Chondrocyte (in vitro differentiated cells): Measurements from ENCODE around the gene PAIP2B. TPM values are rescaled to one million over a fixed set of nuclear protein-coding genes. Genes with fewer than 3 reads are reported as not detected.
"Not testable (repeated sequence)": the region's sequence is repeated elsewhere in the genome, so short reads cannot be mapped to it uniquely, and the experiment has no call there.

ENCODE experiments used
- DNase-seq: peaks from one replicate; pipeline ENCODE4 v3.0.0; 2021; ENCODE audit warnings: mixed read lengths, low spot score
- H3K27ac Mint-ChIP-seq: one replicate; pipeline ENCODE4 v1.8.0; 2021; ENCODE audit warnings: mild to moderate bottlenecking, moderate library complexity, mixed read lengths; ENCODE audit not compliant: unreplicated experiment
- H3K27me3 Mint-ChIP-seq: 2 replicates; pipeline ENCODE4 v1.8.0; 2021; ENCODE audit warnings: low read depth, mixed read lengths
- H3K36me3 Mint-ChIP-seq: 2 replicates; pipeline ENCODE4 v1.8.0; 2021; ENCODE audit warnings: low read depth, mixed read lengths
- H3K4me1 Mint-ChIP-seq: 2 replicates; pipeline ENCODE4 v1.8.0; 2021; ENCODE audit warnings: low read depth, mild to moderate bottlenecking, mixed read lengths
- H3K4me3 Mint-ChIP-seq: one replicate; pipeline ENCODE4 v1.8.0; 2021; ENCODE audit warnings: mild to moderate bottlenecking, moderate library complexity, mixed read lengths; ENCODE audit not compliant: unreplicated experiment
- H3K9me3 Mint-ChIP-seq: 2 replicates; pipeline ENCODE4 v1.8.0; 2021; ENCODE audit warnings: low read depth, mixed read lengths
- CTCF ChIP-seq: fragments of 200-600 bp; sonication (generic); IDR thresholded peaks from 2 replicates; pipeline ENCODE4 v1.5.0; 2021; ENCODE audit warnings: antibody characterized with exemption, mild to moderate bottlenecking, moderate library complexity
- total RNA-seq: library from RNA; stranded (reverse); gene quantifications from 3 replicates; pipeline ENCODE4 v1.2.1, GENCODE V29; 2021

The PAIP2B gene
- total RNA-seq, 1 donor from 2014 or later: 0.70 TPM

GRCh38 chr2:71235930-71236587 is 9.2 kb upstream of the PAIP2B start:
- Mint-ChIP-seq H3K4me3 (no peak overlapping the region), H3K4me1 (peaks cover 4% of the 10 kb centered on the region), H3K27me3 (peaks cover 57% of the 10 kb centered on the region), H3K9me3 (peaks cover 10% of the 10 kb centered on the region), H3K36me3 (peaks cover 5% of the 10 kb centered on the region), H3K27ac (no peak overlapping the region)
- TF ChIP-seq CTCF: no peak
- no peak for DNase-seq

GRCh38 chr2:71233072-71233471 is 6.2 kb upstream of the PAIP2B start:
- not testable (repeated sequence) for DNase-seq

GRCh38 chr2:71226096-71226964 is 573 bp downstream of the PAIP2B start:
- Mint-ChIP-seq H3K27me3 (peaks cover 21% of the 10 kb centered on the region), H3K4me1 (peaks cover 13% of the 10 kb centered on the region), H3K4me3 (peak overlapping the region; percentile 93), H3K36me3 (no peaks in the 10 kb centered on the region), H3K27ac (peak overlapping the region; percentile 69), H3K9me3 (peaks cover 5% of the 10 kb centered on the region)
- DNase-seq: peak; percentile 85
- peak; percentile 35 for TF ChIP-seq CTCF

More at GRCh38 chr2:71233072-71233471, 6.2 kb upstream of the PAIP2B start:
- not testable (repeated sequence) for H3K36me3 Mint-ChIP-seq, H3K4me3 Mint-ChIP-seq, H3K27ac Mint-ChIP-seq, H3K4me1 Mint-ChIP-seq
- Mint-ChIP-seq H3K9me3 (peaks cover 15% of the 10 kb centered on the region), H3K27me3 (peaks cover 49% of the 10 kb centered on the region)

DNA sequence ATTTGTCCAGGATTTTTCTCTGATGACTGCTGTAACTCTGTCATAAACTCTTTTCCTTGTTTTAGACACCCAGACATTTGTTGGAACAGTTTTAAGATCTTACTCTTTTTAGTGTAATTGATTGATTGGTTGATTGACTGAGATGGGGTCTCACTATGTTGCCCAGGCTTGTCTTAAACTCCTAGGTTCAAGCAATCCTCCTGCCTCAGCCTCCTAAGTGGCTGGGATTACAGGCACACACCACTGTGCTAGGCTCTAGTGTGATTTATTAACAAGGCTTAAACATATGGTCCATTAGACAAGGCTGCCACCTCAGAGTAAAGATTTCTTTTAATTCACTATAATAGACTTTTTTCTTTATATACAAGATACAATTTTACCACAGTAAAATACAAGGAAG is 2.0 kb downstream of the PAIP2B start:
- Mint-ChIP-seq H3K27ac (no peak overlapping the region), H3K4me3 (no peak overlapping the region), H3K36me3 (no peaks in the 10 kb centered on the region), H3K9me3 (peaks cover 5% of the 10 kb centered on the region), H3K27me3 (peaks cover 18% of the 10 kb centered on the region), H3K4me1 (peaks cover 13% of the 10 kb centered on the region)
- DNase-seq: no peak
- TF ChIP-seq CTCF: no peak

GRCh38 chr2:71224457-71224856 is 2.4 kb downstream of the PAIP2B start:
- H3K27ac Mint-ChIP-seq: no peak overlapping the region
- no peak for TF ChIP-seq CTCF
- peaks cover 19% of the 10 kb centered on the region for H3K27me3 Mint-ChIP-seq
- H3K4me3 Mint-ChIP-seq: no peak overlapping the region
- H3K36me3 Mint-ChIP-seq: no peaks in the 10 kb centered on the region
- peaks cover 3% of the 10 kb centered on the region for H3K9me3 Mint-ChIP-seq
- H3K4me1 Mint-ChIP-seq: peaks cover 13% of the 10 kb centered on the region
- no peak for DNase-seq
